Right ventricle myocardium inferior (tissue), 1 donor: ENCODE data around the gene ZNF750. TPM values are rescaled to one million over a fixed set of nuclear protein-coding genes. Genes with fewer than 3 reads are reported as not detected.

ENCODE experiments used
- ATAC-seq: fragments of 200-7000 bp; cut with Tn5 transposase; one replicate; pipeline ENCODE4 v1.9.1; 2020; ENCODE audit warnings: mild to moderate bottlenecking, moderate library complexity
- DNase-seq: peaks from one replicate; pipeline ENCODE4 v3.0.0; 2021; ENCODE audit errors: missing footprints
- intact Hi-C: fragments of 100-400 bp; cut with DNase I; formaldehyde crosslinking; loops from one replicate; pipeline ENCODE4 v1.11.0; 2022
- long read RNA-seq: library from polyadenylated mRNA; unstranded; transcript quantifications from one replicate; pipeline ENCODE4 v2.0.0, GENCODE V29; 2021
- total RNA-seq: library from RNA; stranded (reverse); fragmentation: NEBNext Ultra II Directional; extraction: Animal tissue kit (Norgen Biotek cat#: 25700); gene quantifications from one replicate; pipeline ENCODE4 v1.2.1, GENCODE V29; 2021
- donor health status: DM: no; HTN: yes; CAD: no; lungs with severe emphysema.

The ZNF750 gene
- not detected for total RNA-seq
- long read RNA-seq, result 0 reads

DNA sequence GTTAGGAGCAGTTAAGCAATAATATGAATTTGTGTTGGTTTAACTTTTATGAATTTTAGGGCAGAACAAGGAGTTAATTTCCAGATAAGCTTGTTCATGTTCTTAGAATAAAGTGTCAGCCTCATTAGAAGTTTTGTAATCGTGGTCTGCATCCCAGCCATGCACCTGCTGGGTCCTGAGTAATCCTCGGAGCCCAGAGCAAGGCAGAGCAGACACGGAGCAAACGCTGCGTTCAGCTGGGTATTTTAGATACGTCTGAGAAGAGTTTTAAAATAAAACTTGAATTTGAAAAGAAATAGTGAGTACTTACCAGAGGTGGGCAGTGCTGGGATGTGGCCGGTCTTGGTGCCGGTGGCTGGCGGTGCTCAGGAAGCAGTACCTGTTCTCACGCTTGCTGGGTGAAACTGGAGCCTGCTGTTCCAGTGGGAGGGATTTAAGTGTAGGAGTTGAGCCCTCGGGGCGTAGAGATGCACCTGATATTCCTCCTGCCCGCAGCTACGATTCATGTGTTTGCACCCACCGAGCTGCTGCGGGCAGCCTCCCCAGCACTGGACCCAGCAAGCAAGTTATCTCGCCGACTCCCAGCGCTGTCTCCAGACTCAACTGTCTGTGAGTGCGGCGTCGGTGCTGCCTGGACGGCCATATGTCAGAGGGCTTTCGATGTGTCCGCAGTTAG, at the start of gene ZNF750:
TSS of gene ZNF750 (minus strand) at position 406 of the 676 bp plus-strand sequence. CDS start 7,568 bp downstream, outside the sequence.
- ATAC-seq, result no peak
- DNase-seq, result no peak
- intact Hi-C loops, result loop anchor here (10.0 kb wide), 1 partner anchor 75 kb away; no protein-coding TSS in a partner anchor

DNA sequence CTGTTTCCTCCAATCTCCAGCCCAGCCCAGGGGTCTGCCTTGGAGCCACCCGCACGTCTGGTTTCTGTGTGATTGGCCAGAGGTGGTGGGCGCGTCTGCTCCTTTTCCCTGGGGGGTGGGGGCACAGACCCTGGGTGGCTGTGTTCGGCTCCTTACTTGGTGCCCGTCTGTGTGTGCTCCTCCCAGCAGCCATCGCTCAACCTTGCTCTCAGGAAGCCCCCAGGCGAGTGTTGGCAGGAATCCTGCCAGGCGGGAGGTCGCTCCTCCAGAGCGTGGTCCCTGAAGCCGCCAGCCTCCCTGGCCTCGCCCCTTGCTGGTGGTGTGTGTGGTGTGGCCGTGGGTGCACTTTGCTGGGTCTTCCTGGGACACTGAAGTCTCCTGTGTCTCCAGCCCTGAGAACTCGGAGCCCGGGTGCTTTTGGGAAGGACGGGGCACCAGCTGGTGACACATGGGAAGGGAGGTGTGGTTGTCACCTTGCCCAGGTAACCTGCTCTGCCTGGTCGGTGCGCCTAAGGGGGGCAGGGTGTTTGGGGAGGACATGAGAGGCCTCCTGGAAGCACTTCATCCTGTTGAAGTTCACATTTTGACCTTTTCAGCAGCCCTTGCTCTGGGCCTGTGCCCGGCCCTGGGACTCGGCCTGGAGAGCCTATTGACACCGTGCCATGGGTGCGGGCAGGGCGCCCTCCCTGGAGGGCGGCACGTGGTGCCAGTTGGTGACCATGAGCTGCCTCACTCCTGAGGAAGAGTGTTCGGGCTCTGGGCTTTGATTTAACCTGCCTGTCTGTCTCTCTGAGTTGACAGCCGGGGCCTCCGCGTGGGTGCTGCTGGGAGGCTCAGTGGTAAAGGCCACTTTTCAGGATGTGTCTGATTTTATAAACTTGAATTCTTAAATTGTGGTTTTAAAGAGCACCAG, 49.0 kb upstream of the ZNF750 start:
- intact Hi-C loops, result no loop called here
- no peak for DNase-seq

DNA sequence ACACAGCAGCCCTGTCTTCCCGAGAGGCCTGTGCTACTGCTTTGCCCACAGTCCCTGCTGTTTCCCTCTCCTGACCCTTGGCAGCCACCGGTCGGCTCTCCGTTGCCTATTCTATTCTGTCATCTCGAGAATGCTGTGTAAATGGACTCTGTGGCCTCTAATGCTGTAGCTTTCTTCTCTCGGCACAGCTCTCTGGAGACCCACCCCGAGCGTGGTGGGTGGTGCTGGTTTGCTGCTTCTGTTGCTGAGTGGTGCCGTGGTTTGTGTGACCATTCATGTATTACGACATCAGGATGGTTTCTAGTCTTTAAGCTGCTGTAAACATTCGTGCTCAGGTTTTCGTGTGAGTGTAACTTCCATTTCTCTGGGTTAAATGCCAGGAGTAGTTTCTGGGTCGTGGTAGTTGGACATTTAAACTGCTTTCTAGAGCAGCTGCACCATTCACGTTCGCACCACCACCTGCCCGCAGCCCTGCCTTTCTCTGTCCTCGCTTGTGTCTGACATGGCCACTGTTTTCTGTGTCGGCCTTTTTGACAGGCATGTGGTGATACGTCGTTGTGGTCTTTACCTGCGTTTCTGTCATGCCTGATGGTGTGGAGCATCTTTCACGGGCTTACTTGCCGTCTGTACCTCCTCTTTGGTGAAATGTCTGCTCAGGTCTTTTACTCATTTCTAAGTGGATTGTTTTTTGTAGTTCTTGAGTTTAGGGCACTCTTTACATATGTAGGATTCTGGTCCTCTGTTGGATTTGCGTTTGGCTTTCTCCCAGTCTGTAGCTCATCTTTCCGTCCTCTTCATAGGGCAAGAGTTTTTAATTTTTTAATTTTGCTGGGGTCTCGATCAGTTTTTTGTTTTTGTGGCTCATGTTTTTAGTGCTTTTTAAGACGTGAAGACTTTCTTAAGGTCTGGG, 47.7 kb upstream of the ZNF750 start:
- DNase-seq (no peak), ATAC-seq (no peak)
- intact Hi-C loops, result no loop called here

More for the DNA sequence above, 49.0 kb upstream of the ZNF750 start:
- ATAC-seq, result peak; percentile 59

DNA sequence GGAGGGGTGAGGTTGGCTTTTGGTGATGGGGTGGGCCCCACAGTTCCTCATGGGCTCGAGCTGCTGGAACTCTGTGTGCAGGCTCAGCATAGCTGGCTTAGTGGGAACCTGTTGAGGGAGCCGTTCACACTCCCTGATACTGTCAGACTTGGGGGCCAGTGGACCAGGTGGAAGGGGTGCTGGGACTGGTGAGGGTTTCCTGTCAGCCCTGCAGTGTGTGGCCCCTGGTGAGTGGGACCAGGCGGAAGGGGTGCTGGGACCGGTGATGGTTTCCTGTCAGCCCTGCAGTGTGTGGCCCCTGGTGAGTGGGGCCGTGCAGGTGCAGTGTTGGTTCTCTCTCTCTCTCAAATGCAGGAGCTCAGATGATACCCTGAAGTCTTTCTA, 45.1 kb upstream of the ZNF750 start:
- ATAC-seq (peak; percentile 25), DNase-seq (no peak)
- intact Hi-C loops, result no loop called here

DNA sequence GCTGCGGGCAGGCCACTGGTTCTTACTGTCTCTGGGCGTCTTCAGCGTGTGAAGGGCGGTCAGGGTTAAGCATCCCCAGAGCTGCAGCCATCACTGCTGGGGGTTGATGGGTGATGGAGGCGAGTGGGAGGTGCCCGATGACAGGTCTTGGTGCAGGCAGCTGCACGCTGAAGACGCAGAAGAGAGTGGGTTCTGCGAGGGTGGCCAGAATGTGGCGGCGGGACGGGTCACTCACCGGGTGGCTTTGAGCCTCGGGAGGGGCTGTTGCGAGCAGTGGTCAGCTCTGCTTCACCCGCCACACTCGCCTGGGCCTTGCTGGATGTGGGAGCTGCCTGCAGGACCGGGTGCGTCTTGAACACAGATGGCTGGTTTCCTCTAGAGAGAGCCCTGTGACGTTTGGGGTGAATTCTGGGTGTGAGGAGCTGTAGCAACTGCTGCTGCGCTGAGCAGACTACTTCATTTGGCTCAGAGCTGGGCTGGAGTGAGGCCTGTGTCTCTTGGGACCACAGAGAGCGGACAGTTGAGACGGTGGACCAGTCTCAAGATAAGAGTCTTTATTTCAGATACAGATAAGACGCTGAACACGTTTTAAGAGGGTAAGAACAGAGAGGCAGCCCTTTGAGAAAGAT, 44.6 kb upstream of the ZNF750 start:
- DNase-seq (no peak), ATAC-seq (peak; percentile 73)
- intact Hi-C loops, result no loop called here

DNA sequence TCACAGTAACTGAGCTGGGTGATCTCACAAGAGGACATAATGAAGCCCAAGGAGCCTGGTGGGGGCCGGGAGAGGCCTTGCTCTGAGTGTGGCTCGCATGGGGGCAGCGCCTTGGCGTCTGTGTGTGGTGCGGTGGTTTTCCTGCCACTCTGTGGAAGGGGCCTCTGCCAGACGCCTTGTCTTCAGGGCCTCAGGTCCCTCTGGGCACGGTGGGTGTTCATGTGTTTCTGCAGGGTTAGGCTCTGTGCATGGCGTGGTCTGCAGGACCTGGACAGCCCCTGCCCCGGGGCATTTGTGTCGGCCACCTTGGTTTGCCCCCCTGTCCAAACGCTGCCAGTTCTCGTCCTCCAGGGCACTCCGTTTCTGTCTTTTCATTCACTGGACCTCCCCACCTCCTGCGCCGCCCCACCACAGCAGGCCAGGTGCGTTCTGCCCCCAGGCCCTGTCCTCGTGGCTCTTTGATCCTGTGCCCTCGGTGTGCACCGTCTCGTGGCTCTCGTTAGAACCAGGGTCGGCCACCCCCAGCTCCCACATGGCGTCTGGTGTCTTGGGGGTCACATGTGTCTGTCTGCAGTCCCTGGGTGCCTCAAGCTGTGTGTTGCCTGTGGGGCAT, 43.7 kb upstream of the ZNF750 start:
- ATAC-seq (no peak), DNase-seq (no peak)
- intact Hi-C loops, result no loop called here

DNA sequence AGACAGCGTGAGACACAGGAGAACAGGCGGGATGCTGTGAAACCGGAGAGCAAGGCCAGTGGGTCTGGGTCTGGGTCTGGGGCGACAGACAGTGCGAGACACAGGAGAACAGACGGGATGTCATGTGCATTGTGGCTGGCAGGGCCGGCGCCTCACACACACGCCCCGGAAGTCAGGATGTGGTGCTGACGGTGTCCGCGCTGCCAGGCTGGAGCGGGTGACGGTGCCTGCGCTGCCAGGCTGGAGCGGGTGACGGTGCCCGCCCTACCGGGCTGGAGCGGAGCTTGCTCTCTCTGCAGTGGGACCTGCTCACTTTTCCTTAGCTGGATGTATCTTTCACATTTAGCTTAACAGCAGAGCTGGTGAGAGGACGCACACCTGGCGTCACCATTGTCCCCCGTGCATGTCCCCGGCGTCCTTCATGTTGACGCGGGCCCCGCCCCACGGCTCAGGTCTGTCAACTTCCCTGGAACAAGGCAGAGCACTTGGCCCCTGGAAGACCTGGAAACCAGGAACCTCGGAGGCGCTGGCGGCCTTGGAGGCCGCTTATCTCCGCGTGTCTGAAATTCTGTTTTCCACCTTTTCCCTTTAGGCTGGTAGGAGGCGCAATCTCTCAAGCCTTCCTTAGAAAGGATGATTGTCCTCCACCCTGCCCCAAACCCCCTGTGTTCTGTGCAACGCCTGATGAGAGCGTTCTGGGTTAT, 43.0 kb upstream of the ZNF750 start:
- intact Hi-C loops, result no loop called here
- no peak for DNase-seq
- ATAC-seq, result no peak

DNA sequence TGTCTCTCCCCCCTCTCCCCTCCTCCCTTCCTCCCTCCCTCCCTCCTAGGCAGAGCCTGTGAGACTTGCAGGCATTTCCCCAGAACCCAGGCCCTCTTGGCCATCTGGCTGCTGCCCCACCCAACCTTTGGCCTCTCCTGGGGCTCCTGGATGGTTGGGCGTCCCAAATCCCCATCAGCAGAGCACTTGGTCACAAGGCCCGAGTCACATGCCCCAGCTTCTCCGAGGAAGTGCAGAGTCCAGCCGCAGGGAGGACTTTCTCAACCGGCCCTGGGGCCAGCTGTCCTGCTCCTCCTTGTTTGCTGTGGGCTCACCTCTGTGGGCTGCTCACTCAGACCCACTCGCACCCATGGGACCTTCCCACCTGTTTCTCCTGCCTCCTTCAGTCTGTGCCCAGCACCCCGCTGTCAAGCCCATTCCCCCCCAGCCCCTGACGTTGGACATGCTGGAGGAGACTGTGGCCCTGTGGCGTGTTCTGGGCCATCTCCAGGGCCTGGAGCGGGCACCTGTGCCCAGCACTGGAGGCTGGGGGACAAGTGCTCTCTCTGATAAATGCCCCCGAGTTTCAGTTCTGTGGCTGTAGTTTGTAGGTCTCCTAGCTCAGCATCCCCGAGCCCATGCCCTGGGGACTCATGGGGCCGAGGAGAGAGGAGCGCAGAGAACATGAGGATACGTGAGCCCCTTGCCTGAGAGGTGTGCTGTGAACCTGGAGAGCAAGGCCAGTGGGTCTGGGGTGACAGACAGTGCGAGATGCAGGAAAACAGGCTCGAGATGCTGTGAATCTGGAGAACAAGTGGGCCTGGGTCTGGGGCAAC, 42.3 kb upstream of the ZNF750 start:
- ATAC-seq (peak; percentile 41), DNase-seq (peak; percentile 81)
- intact Hi-C loops, result no loop called here

DNA sequence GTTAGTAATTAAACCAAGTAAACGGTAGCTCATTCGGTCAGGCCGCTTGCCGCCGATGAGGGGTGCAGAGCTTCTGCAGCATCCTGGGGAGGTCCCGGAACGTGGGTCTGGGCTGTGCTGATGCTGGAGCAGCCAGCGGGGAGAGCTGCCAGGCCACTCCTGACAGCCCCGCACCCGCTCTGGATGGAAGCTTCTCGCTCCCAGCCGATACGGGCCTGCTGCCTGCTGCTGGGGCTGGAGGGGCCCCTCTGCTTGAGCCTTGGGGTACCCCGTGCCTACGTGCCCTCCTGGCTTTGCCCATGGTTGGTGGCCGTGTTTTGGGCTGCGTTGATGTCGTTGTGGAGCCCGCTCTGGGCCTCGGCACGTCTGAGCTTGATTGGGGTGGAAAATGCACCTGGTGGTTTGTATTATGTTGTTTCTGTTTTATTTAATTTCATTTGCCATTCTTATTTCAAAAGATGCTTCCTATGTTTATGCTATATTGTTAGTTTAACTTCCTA, 41.6 kb upstream of the ZNF750 start:
- no peak for DNase-seq
- intact Hi-C loops, result no loop called here

DNA sequence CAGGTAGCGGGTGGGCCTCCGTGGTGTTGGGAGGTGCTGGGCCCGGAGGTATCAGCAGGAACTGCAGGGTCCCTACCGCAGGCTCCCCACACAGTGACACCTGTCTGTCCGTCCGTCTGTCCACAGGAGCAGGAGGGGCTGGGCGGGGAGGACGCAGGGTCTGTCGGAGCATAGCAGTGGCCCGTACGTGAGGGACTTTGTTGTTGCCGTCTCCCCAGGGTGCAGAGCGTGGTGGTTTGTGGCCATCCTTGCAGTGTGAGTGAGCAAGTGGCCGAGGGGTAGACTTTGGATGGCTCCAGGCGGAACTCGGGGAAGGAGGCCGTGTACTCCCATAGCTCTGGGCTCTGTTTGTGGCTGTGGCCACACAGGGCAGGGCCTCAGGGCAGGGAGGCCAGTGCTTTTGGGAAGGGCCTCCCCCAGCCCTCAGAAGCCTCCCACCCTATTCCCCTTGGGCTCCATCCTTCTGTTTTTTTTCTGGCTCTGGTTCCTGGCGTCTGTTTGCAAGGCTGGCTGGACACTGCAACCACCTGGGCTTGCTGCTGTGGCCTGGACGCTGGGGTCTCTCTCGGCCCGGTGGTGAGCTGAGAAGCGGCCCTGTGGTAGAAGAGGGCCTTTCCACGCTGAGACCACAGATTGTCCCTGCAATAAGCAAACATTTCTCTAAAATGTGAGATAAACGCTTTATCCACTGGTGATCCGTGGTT, 41.0 kb upstream of the ZNF750 start:
- DNase-seq, result no peak
- ATAC-seq, result no peak

More for the DNA sequence above, 41.6 kb upstream of the ZNF750 start:
- no peak for ATAC-seq

DNA sequence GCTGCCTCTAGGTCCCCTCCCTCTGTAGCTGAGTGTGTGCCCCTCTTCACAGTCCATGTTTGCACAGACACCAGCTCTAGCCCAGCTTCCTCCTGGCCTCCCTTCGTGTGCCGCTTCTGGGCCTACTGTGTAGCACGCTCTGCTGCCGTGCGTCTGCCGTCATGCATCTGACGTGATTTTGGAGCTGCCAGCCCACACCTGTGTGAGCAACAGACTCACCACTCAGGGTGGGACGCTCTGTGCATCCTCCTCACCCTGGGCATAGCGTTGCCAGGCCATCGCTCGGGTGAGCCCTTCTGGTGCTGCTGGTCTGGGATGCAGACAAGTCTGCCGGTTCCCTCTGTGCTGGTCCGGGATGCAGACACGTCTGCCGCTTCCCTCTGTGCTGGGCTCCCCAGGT, 39.4 kb upstream of the ZNF750 start:
- no peak for DNase-seq
- ATAC-seq, result no peak
- intact Hi-C loops, result loop anchor here (5.0 kb wide), 1 partner anchor 33 kb away; no protein-coding TSS in a partner anchor

More for the DNA sequence above, 41.0 kb upstream of the ZNF750 start:
- intact Hi-C loops, result no loop called here

DNA sequence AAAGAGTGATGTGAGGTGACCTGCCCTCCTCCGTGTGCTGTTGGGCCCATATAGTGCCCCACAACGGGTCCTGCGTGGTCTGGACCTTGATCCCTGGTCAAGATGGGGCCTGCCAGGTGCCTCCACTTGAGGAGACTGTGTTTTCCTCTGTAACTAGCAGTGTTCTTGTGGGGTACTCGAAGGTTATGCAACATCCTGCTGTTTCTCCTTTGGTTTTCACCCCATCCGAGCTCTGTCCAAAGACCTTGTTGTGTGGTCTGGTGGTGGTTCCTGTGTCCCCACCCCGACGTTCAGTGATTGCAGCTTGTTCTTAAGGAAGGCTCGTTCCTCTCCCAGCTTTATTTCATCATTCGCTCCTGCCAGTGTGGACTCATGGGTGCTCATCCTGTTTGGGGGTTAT, 38.7 kb upstream of the ZNF750 start:
- DNase-seq (no peak), ATAC-seq (no peak)
- intact Hi-C loops, result loop anchor here (5.0 kb wide), 1 partner anchor 34 kb away; no protein-coding TSS in a partner anchor

DNA sequence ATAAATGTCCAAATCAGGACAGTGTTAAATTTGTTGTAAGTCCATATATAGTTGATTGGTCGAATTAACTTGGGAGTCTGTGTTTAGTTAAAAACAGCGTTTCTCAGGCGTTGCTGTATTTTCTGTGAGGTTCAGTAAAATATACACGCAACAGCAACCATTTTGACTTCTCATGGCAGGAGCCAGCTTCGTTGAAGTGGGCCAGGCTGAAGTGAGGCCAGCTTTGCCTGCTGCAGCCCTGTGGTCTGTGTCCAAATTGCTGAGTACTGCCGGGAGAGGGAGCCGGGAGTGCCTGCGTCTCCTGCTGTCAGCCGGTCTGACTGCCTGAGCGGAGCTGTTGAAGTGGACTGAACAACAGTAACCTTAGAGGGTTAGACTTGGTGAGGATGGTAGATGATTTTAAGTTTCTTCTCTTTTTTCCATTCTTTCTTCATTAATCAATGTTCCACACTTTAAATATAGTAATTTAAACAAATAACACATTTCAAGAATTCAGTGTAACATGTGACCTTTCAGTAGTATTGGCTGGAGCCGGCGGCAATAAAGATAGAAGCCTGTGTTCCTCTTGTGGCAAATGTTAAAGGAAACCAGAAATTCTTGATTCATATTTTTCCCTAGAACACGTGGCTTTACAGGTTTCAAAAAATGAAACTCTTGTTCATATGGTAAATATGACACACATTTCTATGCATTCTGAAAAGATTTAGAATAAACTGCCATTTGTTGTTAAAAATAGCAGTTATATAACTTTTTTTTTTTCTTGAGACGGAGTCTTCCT, 37.0 kb upstream of the ZNF750 start:
- intact Hi-C loops, result loop anchor here (5.0 kb wide), 1 partner anchor 36 kb away; no protein-coding TSS in a partner anchor

DNA sequence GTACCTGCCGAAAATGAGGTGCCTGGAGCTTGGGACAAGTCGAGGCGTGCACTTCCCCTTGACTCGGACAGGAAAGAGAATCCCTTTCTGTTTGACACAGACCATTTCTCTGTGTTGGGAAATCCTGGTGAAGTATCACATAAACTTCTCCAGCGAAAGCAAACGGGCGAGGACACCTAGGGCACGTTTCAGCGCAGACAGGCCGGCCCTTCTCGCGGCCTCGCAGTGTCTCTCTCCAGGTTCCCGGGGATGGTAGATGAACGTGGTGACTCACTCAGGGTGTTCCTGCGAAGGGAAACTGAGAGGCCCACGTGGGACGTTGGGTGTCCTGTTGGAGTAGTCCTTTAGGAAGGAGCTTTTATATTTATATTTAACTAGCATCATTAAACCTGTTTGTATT, 36.3 kb upstream of the ZNF750 start:
- intact Hi-C loops, result loop anchor here (5.0 kb wide), 1 partner anchor 36 kb away; no protein-coding TSS in a partner anchor
- ATAC-seq (no peak), DNase-seq (peak; percentile 49)

More for the DNA sequence above, 37.0 kb upstream of the ZNF750 start:
- DNase-seq (peak; percentile 81), ATAC-seq (peak; percentile 96)

DNA sequence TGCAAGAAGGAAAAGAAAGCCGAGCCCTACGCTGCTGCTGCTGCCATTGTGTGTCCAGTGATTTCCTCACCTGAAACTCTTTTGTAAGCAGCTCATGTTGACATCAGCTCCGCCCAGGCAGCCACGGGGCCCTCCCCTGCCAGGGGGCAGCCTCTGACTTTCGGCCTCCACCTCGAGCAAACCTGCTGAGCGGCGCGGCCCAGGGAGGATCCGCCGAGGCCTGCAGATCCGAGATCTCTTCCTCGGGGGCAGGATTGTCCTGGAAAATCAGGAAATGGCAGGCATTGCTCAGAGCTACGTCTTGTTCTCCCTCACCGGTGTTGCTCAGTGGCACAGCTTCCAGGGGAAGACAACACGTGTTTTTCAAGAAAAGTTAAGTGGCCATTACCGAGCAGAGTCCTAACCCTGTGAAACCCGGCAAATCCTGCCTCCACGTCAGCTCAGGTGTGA, 35.6 kb upstream of the ZNF750 start:
- intact Hi-C loops, result loop anchor here (5.0 kb wide), 1 partner anchor 37 kb away; no protein-coding TSS in a partner anchor
- no peak for ATAC-seq
- no peak for DNase-seq
